ENCODE data around the gene SLC39A9. TPM values are rescaled to one million over a fixed set of nuclear protein-coding genes. Genes with fewer than 3 reads are reported as not detected.

The SLC39A9 gene
- total RNA-seq, 1 experiment from 2014 or later, result 44.1 TPM

- ATAC-seq (no peak), DNase-seq (ENCODE audit: low spot score) (no peak)
- peaks cover 34% of the 10 kb centered on the region for H3K27me3 Mint-ChIP-seq (ENCODE audit: low read depth)
- H3K36me3 Mint-ChIP-seq, result no peaks in the 10 kb centered on the region
- ChIA-PET POLR2A (no interaction called here), CTCF (interaction anchor here (0.5 to 2.1 kb wide), 2 partner anchors 24 to 94 kb away, joined by 4 to 5 read pairs; no protein-coding TSS in a partner anchor)
- H3K9me3 Mint-ChIP-seq, result peaks cover 16% of the 10 kb centered on the region
- no peak overlapping the region for H3K27ac Mint-ChIP-seq
- no peak overlapping the region for H3K4me3 Mint-ChIP-seq
- no peak for TF ChIP-seq RELA (CRISPR knock-in tag; IDR thresholded peaks at IDR 0.05; ENCODE audit: borderline replicate concordance)
- no peak for TF ChIP-seq ZNF232 (CRISPR knock-in tag; IDR thresholded peaks at IDR 0.05)
- no peak for TF ChIP-seq ERG (CRISPR knock-in tag; IDR thresholded peaks at IDR 0.05)
- TF ChIP-seq FOXP1 (CRISPR knock-in tag; IDR thresholded peaks at IDR 0.05; ENCODE audit: borderline replicate concordance), result no peak
- H3K4me1 Mint-ChIP-seq, result peaks cover 6% of the 10 kb centered on the region
These were observed 81.2 kb downstream of the SLC39A9 start for GRCh38 chr14:69479696-69480095.

GRCh38 chr14:69480136-69480535 lies 81.6 kb downstream of the SLC39A9 start:
- POLR2A ChIA-PET, result no interaction called here
- peaks cover 38% of the 10 kb centered on the region for H3K27me3 Mint-ChIP-seq (ENCODE audit: low read depth)
- no peak overlapping the region for H3K27ac Mint-ChIP-seq
- no peak for ATAC-seq
- no peak for TF ChIP-seq ELF4 (CRISPR knock-in tag; IDR thresholded peaks at IDR 0.05; ENCODE audit: low read depth)
- TF ChIP-seq ZNF232 (CRISPR knock-in tag; IDR thresholded peaks at IDR 0.05), result no peak
- TF ChIP-seq FOXP1 (CRISPR knock-in tag; IDR thresholded peaks at IDR 0.05; ENCODE audit: borderline replicate concordance), result no peak
- no peak for TF ChIP-seq ZNF425 (CRISPR knock-in tag; conservative IDR thresholded peaks at IDR 0.05)
- no peak for TF ChIP-seq CTCF (IDR thresholded peaks at IDR 0.05)
- H3K4me1 Mint-ChIP-seq, result peaks cover 6% of the 10 kb centered on the region
- no peak overlapping the region for H3K4me3 Mint-ChIP-seq
- H3K9me3 Mint-ChIP-seq, result peaks cover 16% of the 10 kb centered on the region
- CTCF ChIA-PET, result interaction anchor here (0.5 to 2.1 kb wide), 3 partner anchors 20 to 94 kb away, joined by 4 to 6 read pairs (median 5); no protein-coding TSS in a partner anchor
- DNase-seq (ENCODE audit: low spot score), result no peak
- H3K36me3 Mint-ChIP-seq, result no peaks in the 10 kb centered on the region

GRCh38 chr14:69481815-69482568 lies 83.5 kb downstream of the SLC39A9 start:
- CTCF ChIA-PET, result interaction anchor here (0.9 to 1.6 kb wide), 3 partner anchors 22 to 239 kb away, joined by 3 to 6 read pairs (median 3); no protein-coding TSS in a partner anchor
- Mint-ChIP-seq H3K4me1 (peaks cover 6% of the 10 kb centered on the region), H3K27ac (no peak overlapping the region), H3K9me3 (peaks cover 16% of the 10 kb centered on the region), H3K4me3 (no peak overlapping the region), H3K36me3 (no peaks in the 10 kb centered on the region), H3K27me3 (ENCODE audit: low read depth) (peaks cover 57% of the 10 kb centered on the region)
- POLR2A ChIA-PET, result no interaction called here
- DNase-seq (ENCODE audit: low spot score) (no peak), ATAC-seq (no peak)
- TF ChIP-seq ZNF416 (CRISPR knock-in tag; IDR thresholded peaks at IDR 0.05) (no peak), EMX1 (CRISPR knock-in tag; IDR thresholded peaks at IDR 0.05) (no peak), NR3C1 (CRISPR knock-in tag; conservative IDR thresholded peaks at IDR 0.05; ENCODE audit: low read depth) (no peak), RELA (CRISPR knock-in tag; IDR thresholded peaks at IDR 0.05; ENCODE audit: borderline replicate concordance) (no peak), GTF2I (CRISPR knock-in tag; conservative IDR thresholded peaks at IDR 0.05) (no peak), ZNF532 (CRISPR knock-in tag; IDR thresholded peaks at IDR 0.05; ENCODE audit: borderline replicate concordance) (no peak), OVOL2 (CRISPR knock-in tag; IDR thresholded peaks at IDR 0.05; ENCODE audit: borderline replicate concordance) (no peak), ZNF138 (CRISPR knock-in tag; conservative IDR thresholded peaks at IDR 0.05) (no peak), HMGXB4 (CRISPR knock-in tag; IDR thresholded peaks at IDR 0.05) (no peak)
